Measurements from ENCODE around the gene CCDC136. TPM values are rescaled to one million over a fixed set of nuclear protein-coding genes. Genes with fewer than 3 reads are reported as not detected.

Gene CCDC136
- total RNA-seq, 2 experiments from 2014 or later: 9.9 to 10.0 TPM

- CTCF ChIA-PET: interaction anchor here (0.5 to 1.4 kb wide), 2 partner anchors 44 to 387 kb away, joined by 3 to 4 read pairs; no protein-coding TSS in a partner anchor
- POLR2A ChIA-PET: interaction anchor here (1.0 kb wide), 1 partner anchor 23 kb away, joined by 3 read pairs; the partner anchor contains the start of gene ATP6V1F
Measured at GRCh38 chr7:128839751-128840177, 48.0 kb downstream of the CCDC136 start.

- ChIA-PET CTCF (interaction anchor here (1.4 kb wide), 1 partner anchor 43 kb away, joined by 4 read pairs; no protein-coding TSS in a partner anchor), POLR2A (interaction anchor here (1.0 kb wide), 1 partner anchor 22 kb away, joined by 3 read pairs; the partner anchor contains the start of gene ATP6V1F)
Measured at GRCh38 chr7:128840326-128841170, 48.8 kb downstream of the CCDC136 start.

GRCh38 chr7:128841171-128841690, 49.5 kb downstream of the CCDC136 start:
- POLR2A ChIA-PET: no interaction called here
- CTCF ChIA-PET: interaction anchor here (1.2 to 1.7 kb wide), 4 partner anchors 10 to 43 kb away, joined by 4 to 10 read pairs (median 6); no protein-coding TSS in a partner anchor

- CTCF ChIA-PET: interaction anchor here (0.7 to 1.7 kb wide), 9 partner anchors 11 to 51 kb away, joined by 3 to 10 read pairs (median 5); partner anchors contain the start of gene CCDC136
- POLR2A ChIA-PET: interaction anchor here (0.6 kb wide), 1 partner anchor 33 kb away, joined by 3 read pairs; no protein-coding TSS in a partner anchor
Measured at GRCh38 chr7:128841921-128842673, 50.3 kb downstream of the CCDC136 start.

GRCh38 chr7:128842674-128843641, 51.2 kb downstream of the CCDC136 start:
- ChIA-PET CTCF (interaction anchor here (0.9 to 1.7 kb wide), 10 partner anchors 9 to 52 kb away, joined by 3 to 10 read pairs (median 5); partner anchors contain the start of gene CCDC136), POLR2A (no interaction called here)

GRCh38 chr7:128843938-128844621, 52.3 kb downstream of the CCDC136 start:
- POLR2A ChIA-PET: no interaction called here
- CTCF ChIA-PET: interaction anchor here (1.1 to 1.4 kb wide), 2 partner anchors 10 to 40 kb away, joined by 3 to 5 read pairs; no protein-coding TSS in a partner anchor

GRCh38 chr7:128844777-128845311, 53.1 kb downstream of the CCDC136 start:
- ChIA-PET POLR2A (no interaction called here), CTCF (interaction anchor here (1.4 kb wide), 1 partner anchor 39 kb away, joined by 5 read pairs; no protein-coding TSS in a partner anchor)

- ChIA-PET POLR2A (no interaction called here), CTCF (no interaction called here)
Measured at GRCh38 chr7:128845475-128845874, 53.7 kb downstream of the CCDC136 start.

GRCh38 chr7:128845987-128846386, 54.2 kb downstream of the CCDC136 start:
- POLR2A ChIA-PET: no interaction called here
- CTCF ChIA-PET: no interaction called here

- POLR2A ChIA-PET: no interaction called here
- CTCF ChIA-PET: no interaction called here
Measured at GRCh38 chr7:128846781-128847444, 55.1 kb downstream of the CCDC136 start.

GRCh38 chr7:128847721-128848211, 56.0 kb downstream of the CCDC136 start:
- POLR2A ChIA-PET: no interaction called here
- CTCF ChIA-PET: no interaction called here

GRCh38 chr7:128848289-128849155, 56.8 kb downstream of the CCDC136 start:
- ChIA-PET POLR2A (no interaction called here), CTCF (no interaction called here)

GRCh38 chr7:128849156-128849515, 57.4 kb downstream of the CCDC136 start:
- ChIA-PET POLR2A (no interaction called here), CTCF (no interaction called here)

GRCh38 chr7:128849804-128850490, 58.2 kb downstream of the CCDC136 start:
- ChIA-PET POLR2A (no interaction called here), CTCF (interaction anchor here (1.0 kb wide), 1 partner anchor 34 kb away, joined by 3 read pairs; no protein-coding TSS in a partner anchor)

- POLR2A ChIA-PET: no interaction called here
- CTCF ChIA-PET: no interaction called here
Measured at GRCh38 chr7:128852537-128853254, 60.9 kb downstream of the CCDC136 start.

All from activated CD8-positive, alpha-beta memory T cell treated with anti-CD3 and anti-CD28 coated beads for 36 hours (primary cell).